Measurements from ENCODE around the gene ARMC2.
"Not testable (repeated sequence)": the region's sequence is repeated elsewhere in the genome, so short reads cannot be mapped to it uniquely, and the experiment has no call there.

Gene ARMC2

GRCh38 chr6:108974201-108974600, 126.0 kb downstream of the ARMC2 start:
- no peak for DNase-seq (ENCODE audit: low read depth)
- H3K4me3 ChIP-seq (ENCODE audit: low read depth, low read length) = no peak overlapping the region
- in situ Hi-C loops (cut with HindIII; ENCODE audit: low sequenced_read_pairs) = no loop called here
- no peak for TF ChIP-seq CTCF (IDR thresholded peaks at IDR 0.05; ENCODE audit: low read depth, low read length, missing control alignments)

- in situ Hi-C loops (cut with HindIII; ENCODE audit: low sequenced_read_pairs); DNase-seq (ENCODE audit: low read depth); H3K4me3 ChIP-seq (ENCODE audit: low read depth, low read length): not testable (repeated sequence)
Measured at GRCh38 chr6:108978638-108979037, 130.4 kb downstream of the ARMC2 start.

GRCh38 chr6:108982154-108983113, 134.2 kb downstream of the ARMC2 start:
- in situ Hi-C loops (cut with HindIII; ENCODE audit: low sequenced_read_pairs) = no loop called here
- DNase-seq (ENCODE audit: low read depth) = no peak
- TF ChIP-seq CTCF (IDR thresholded peaks at IDR 0.05; ENCODE audit: low read depth, low read length, missing control alignments) = no peak
- H3K4me3 ChIP-seq (ENCODE audit: low read depth, low read length) = no peak overlapping the region

GRCh38 chr6:108983151-108983550, 134.9 kb downstream of the ARMC2 start:
- H3K4me3 ChIP-seq (ENCODE audit: low read depth, low read length) = no peak overlapping the region
- in situ Hi-C loops (cut with HindIII; ENCODE audit: low sequenced_read_pairs) = no loop called here
- no peak for DNase-seq (ENCODE audit: low read depth)
- no peak for TF ChIP-seq CTCF (IDR thresholded peaks at IDR 0.05; ENCODE audit: low read depth, low read length, missing control alignments)

GRCh38 chr6:108985301-108985700, 137.1 kb downstream of the ARMC2 start:
- no peak overlapping the region for H3K4me3 ChIP-seq (ENCODE audit: low read depth, low read length)
- TF ChIP-seq CTCF (IDR thresholded peaks at IDR 0.05; ENCODE audit: low read depth, low read length, missing control alignments) = no peak
- in situ Hi-C loops (cut with HindIII; ENCODE audit: low sequenced_read_pairs) = no loop called here
- DNase-seq (ENCODE audit: low read depth) = no peak

GRCh38 chr6:108987156-108987555, 138.9 kb downstream of the ARMC2 start:
- DNase-seq (ENCODE audit: low read depth) = no peak
- in situ Hi-C loops (cut with HindIII; ENCODE audit: low sequenced_read_pairs) = no loop called here
- H3K4me3 ChIP-seq (ENCODE audit: low read depth, low read length) = no peak overlapping the region
- no peak for TF ChIP-seq CTCF (IDR thresholded peaks at IDR 0.05; ENCODE audit: low read depth, low read length, missing control alignments)

- no peak for TF ChIP-seq CTCF (IDR thresholded peaks at IDR 0.05; ENCODE audit: low read depth, low read length, missing control alignments)
- DNase-seq (ENCODE audit: low read depth) = no peak
- H3K4me3 ChIP-seq (ENCODE audit: low read depth, low read length) = no peak overlapping the region
- in situ Hi-C loops (cut with HindIII; ENCODE audit: low sequenced_read_pairs) = no loop called here
Measured at GRCh38 chr6:108988296-108988695, 140.1 kb downstream of the ARMC2 start.

Measured in astrocyte of the cerebellum (primary cell).